T-helper 2 cell treated with Interferon-gamma antibody and Interleukin-4, amounts not matched to agents 100 ng/mL and 5 ng/mL, for 36 hours (primary cell): ENCODE results near the gene GJA8. TPM values are rescaled to one million over a fixed set of nuclear protein-coding genes. Genes with fewer than 3 reads are reported as not detected.
"Not testable (repeated sequence)": the region's sequence is repeated elsewhere in the genome, so short reads cannot be mapped to it uniquely, and the experiment has no call there.

Experiments used
- intact Hi-C: fragments of 100-400 bp; cut with micrococcal nuclease; formaldehyde crosslinking; loops from one replicate; pipeline ENCODE4 v1.15.1; 2023
- total RNA-seq: library from RNA; stranded (reverse); gene quantifications from 2 replicates; pipeline ENCODE4 v1.2.3, GENCODE V29; 2022

GJA8 gene
- total RNA-seq, 1 donor from 2014 or later, result not detected

DNA sequence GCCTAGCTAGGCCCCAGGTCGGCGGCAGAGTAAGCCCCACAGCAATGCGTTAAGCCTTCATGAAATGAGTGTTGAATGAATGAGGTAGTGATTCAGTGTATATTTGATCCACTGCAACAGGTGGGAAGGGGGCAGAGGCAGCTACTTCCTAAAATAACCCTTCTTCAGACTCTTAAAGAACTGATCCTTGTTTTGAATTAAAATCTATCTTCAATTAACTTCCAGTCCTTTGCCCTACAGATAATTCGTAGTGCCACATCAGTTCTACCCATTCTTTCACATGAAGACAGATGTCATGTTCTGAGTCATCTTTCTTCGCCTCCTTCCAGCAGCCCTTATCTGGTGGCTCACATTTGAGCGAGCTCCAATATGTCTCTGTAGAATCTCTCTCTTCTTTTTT, 24.6 kb downstream of the GJA8 start:
- intact Hi-C loops, result not testable (repeated sequence)

DNA sequence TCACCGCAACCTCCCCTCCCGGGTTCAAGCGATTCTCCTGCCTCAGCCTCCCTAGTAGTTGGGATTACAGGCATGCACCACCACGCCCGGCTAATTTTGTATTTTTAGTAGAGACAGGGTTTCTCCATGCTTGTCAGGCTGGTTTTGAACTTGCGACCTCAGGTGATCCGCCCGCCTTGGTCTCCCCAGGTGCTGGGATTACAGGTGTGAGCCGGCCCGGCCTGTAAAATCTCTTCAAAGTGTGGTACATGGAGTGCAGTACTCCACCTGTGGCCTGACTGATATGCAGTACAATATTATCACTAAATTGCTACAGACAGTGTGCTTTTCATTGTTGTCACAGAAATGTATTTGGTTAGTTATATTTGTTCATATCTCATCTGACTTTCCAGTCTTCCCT, 25.1 kb downstream of the GJA8 start:
- intact Hi-C loops, result not testable (repeated sequence)

DNA sequence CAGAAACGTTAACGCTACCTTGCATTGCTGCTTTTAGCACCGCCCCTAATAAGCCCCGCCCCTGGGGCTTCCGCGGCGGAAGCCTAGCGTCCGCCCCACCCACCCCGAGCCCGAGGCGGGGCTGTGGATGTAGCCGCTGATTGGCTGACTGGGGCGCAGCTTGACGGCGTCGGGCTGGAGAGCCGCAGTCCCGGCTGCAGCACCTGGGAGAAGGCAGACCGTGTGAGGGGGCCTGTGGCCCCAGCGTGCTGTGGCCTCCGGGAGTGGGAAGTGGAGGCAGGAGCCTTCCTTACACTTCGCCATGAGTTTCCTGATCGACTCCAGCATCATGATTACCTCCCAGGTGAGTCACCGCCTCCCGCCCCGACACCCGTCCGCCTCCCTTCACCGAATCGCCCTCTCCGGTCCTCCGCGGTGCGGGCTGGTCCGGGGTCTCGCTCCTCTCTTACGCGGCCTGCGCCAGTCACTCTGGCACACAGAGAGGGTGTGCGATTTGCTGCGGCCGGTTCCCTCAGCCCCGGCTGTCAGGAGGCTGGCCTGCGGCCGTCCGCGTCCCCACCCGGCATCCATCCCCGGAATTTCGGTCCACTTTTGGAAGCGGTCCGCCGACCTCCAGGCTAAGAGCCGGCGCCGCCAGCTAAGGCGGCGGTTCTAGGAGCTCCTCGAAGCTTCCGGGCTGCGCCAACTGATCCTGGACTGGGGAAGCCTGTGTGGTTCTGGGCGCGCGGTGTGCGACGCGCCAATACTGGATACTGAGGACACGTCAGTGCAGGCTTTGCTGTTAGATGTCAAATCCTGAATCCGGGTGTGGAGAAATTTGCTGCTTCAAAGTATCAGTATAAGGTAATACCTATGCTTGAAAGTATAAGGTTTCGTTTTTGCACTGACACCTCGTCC, 25.9 kb downstream of the GJA8 start, which contains the start of gene GPR89B:
Gene GPR89B, plus strand, starts transcription at position 185 of the 897 bp plus-strand sequence. Its CDS starts 117 bp downstream, at position 302.
- intact Hi-C loops, result not testable (repeated sequence)

DNA sequence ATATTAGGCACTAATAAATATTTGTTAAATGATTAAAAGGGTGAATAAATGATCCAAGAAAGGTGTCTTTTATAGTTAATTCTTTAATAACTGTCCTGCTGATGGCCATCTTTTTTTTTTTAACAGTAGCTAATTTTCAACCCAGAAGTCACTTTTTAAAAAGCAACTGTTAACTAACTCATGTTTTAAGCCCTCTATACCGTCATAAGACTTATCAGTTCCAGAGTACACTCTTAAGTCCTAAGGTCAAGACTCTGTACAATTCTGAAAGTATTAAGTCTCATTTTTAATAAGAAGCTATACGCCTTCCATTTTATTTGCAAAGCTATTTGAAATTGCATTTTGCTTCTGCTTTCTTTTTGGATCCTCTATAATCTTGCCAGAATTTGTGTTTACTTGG, 28.5 kb downstream of the GJA8 start:
- intact Hi-C loops, result not testable (repeated sequence)

DNA sequence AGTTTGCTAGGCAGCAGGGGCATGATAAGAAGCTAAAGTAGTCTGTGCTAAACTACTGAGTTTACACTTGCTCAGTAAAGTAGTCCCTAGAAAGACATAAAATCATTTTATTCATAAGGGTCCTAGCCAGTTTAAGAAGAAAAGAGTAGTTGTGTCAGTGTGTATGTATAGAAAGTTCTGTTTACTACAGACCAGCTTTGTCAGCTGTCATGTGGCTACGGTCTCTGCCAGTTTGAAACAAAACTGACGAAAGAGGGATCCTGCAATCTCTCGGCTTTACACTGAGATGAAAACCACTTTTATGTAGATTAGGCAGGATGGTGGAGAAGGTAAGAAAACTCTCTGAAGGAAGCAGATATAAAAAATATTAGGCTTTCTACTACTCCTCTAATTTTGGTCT, 32.7 kb downstream of the GJA8 start:
- intact Hi-C loops, result not testable (repeated sequence)

DNA sequence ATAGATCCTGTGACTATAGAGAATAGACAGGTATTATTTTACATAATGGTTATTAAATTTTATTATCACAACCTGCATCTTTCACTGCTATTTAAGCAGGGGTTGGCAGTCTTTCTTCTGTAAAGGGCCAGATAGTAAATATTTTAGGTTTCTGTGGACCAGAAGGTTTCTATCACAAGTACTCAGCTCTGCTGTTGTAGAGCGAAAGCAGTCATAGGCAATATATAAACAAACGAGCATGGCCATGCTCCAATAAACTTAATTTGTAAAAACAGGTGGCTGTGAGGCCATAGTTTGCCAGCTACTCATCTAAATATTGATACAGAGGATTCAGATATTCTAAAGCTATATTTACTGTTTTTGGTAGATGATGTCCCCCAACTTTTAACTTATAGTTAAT, 37.9 kb downstream of the GJA8 start:
- intact Hi-C loops, result not testable (repeated sequence)

DNA sequence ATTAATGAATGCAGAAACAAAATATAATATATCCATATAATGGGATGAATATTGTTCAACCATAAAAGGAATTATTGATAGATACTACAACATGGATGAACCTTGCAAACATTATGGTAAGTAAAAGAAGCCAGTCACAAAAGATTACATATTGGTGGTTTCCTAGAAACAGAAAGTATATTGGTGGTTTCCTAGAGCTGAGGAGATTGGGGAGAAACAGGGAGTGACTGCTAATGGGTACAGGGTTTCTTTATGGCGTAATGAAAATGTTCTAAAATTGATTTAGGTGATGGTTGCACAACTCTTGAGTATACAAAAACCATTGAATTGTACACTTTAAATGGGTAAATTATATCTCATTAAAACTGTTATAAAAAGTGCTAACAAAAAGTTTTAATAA, 40.0 kb downstream of the GJA8 start:
- intact Hi-C loops, result not testable (repeated sequence)

DNA sequence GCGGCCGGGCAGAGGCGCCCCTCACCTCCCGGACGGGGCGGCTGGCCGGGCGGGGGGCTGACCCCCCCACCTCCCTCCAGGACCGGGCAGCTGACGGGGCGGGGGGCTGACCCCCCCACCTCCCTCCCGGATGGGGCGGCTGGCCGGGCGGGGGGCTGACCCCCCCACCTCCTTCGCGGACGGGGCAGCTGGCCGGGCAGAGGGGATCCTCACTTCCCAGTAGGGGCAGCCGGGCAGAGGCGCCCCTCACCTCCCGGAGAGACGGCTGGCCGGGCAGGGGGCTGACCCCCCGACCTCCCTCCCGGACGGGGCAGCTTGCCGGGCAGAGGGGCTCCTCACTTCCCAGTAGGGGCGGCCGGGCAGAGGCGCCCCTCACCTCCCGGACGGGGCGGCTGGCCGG, 46.9 kb downstream of the GJA8 start:
- intact Hi-C loops, result not testable (repeated sequence)

Other genes starting within 250 kb of the GJA8 start
- 10.2 and 12.7 TPM in 2 replicates for gene ACP6, start 232.3 kb upstream of the GJA8 start, total RNA-seq
- not detected in 2 replicates for gene GJA5, start 142.2 kb upstream of the GJA8 start, total RNA-seq
- 20.7 and 27.0 TPM in 2 replicates for gene GPR89B, start 25.6 kb downstream of the GJA8 start, total RNA-seq
- gene NBPF11, start 249.5 kb downstream of the GJA8 start, total RNA-seq, result 10.1 and 11.0 TPM in 2 replicates